Neuron (in vitro differentiated cells): Measurements from ENCODE around the gene TDO2.

Experiments
- H2AFZ ChIP-seq: one replicate; pipeline ENCODE4 v1.6.1; 2013; ENCODE audit warnings: low read depth, mild to moderate bottlenecking, inconsistent platforms, low read length, moderate library complexity
- H3K27me3 ChIP-seq: one replicate; pipeline ENCODE4 v1.6.1; 2013; ENCODE audit warnings: low read length; ENCODE audit not compliant: insufficient read depth
- H3K36me3 ChIP-seq: one replicate; pipeline ENCODE4 v1.6.1; 2013; ENCODE audit warnings: low read length; ENCODE audit not compliant: insufficient read depth
- H3K4me1 ChIP-seq: one replicate; pipeline ENCODE4 v1.6.1; 2013; ENCODE audit warnings: low read length; ENCODE audit not compliant: insufficient read depth
- H3K4me3 ChIP-seq: 2 replicates; pipeline ENCODE4 v1.5.1; 2013; ENCODE audit warnings: mild to moderate bottlenecking, low read length, moderate library complexity
- H3K9me3 ChIP-seq: one replicate; pipeline ENCODE4 v1.6.1; 2013; ENCODE audit warnings: low read length

The TDO2 gene

DNA sequence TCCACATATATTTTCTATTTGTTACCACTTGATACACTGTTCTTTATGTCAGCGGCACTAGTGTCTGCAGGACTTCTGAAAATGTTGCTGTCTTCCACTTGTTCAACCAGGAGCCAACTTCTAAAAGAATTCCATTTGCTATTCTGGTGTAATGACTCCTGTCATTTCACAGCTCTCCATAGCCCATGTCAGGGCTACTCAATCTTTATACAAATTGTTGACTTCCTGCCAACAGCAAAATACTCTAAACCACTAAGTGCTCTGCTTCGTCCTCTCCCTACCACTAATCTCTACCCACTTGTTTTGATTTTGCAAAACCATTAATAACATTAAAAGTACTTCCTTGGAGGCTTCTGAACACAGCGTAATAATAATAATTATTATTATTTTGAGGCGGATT is 43.0 kb downstream of the TDO2 start:
- H3K4me1 ChIP-seq = no peaks in the 10 kb centered on the region
- no peaks in the 10 kb centered on the region for H3K36me3 ChIP-seq
- H3K9me3 ChIP-seq = no peaks in the 10 kb centered on the region
- no peaks in the 10 kb centered on the region for H3K27me3 ChIP-seq
- no peak overlapping the region for H3K4me3 ChIP-seq
- H2AFZ ChIP-seq = no peak overlapping the region

DNA sequence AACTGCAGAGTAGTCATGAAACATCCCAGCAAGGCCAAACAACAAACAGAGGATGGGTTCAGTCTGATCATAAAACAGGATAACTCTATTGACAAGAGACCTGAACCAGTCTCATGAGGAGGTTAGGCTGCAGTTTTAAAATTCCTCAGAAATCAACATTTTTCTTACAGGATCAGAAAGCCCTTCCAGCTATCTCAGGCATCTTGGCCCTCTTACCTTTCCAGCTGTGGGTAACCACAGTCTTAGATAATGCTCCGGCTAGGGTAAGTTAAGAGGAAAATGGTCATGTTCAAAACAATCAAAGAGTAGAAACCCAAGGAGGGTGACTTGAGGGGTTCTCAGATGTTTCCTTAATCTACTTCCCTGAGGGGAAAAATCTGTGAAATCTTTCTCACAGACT is 45.0 kb downstream of the TDO2 start:
- Histone ChIP-seq H3K9me3 (peaks cover 2% of the 10 kb centered on the region), H3K4me1 (no peaks in the 10 kb centered on the region), H3K27me3 (no peaks in the 10 kb centered on the region), H3K4me3 (no peak overlapping the region), H2AFZ (no peak overlapping the region), H3K36me3 (no peaks in the 10 kb centered on the region)

DNA sequence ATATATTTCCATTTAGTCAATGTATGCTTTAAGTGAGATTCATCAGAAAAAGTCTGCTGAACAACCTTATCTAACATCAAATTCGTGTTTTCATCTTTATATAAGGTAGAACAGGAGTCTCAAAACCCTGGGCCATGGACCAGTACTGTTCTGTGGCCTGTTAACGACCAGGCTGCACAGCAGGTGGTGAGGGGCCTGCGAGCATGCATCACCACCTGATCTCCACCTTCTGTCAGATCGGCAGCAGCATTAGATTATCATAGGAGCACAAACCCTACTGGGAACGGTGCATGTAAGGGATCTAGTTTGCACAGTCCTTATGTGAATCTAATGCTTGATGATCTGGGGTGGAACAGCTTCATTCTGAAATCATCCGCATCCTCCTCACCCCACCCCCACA is 47.0 kb downstream of the TDO2 start:
- no peaks in the 10 kb centered on the region for H3K4me1 ChIP-seq
- peaks cover 2% of the 10 kb centered on the region for H3K9me3 ChIP-seq
- H2AFZ ChIP-seq = no peak overlapping the region
- H3K36me3 ChIP-seq = no peaks in the 10 kb centered on the region
- no peaks in the 10 kb centered on the region for H3K27me3 ChIP-seq
- no peak overlapping the region for H3K4me3 ChIP-seq

GRCh38 chr4:155952501-155952901 is 49.0 kb downstream of the TDO2 start:
- H3K4me3 ChIP-seq = no peak overlapping the region
- peaks cover 2% of the 10 kb centered on the region for H3K9me3 ChIP-seq
- no peaks in the 10 kb centered on the region for H3K36me3 ChIP-seq

GRCh38 chr4:155953151-155954117 is 49.9 kb downstream of the TDO2 start, which contains the start of gene CTSO:
TSS of gene CTSO (minus strand) at chr4:155953866. CDS start at chr4:155953847, 19 bp downstream.
- Histone ChIP-seq H2AFZ (peak within 1 kb of the TSS; percentile 28), H3K27me3 (no peaks in the 10 kb centered on the region), H3K36me3 (no peaks in the 10 kb centered on the region), H3K4me1 (no peaks in the 10 kb centered on the region), H3K9me3 (peaks cover 2% of the 10 kb centered on the region), H3K4me3 (peak within 1 kb of the TSS; percentile 30)

More at GRCh38 chr4:155952501-155952901, 49.0 kb downstream of the TDO2 start:
- Histone ChIP-seq H2AFZ (peak overlapping the region; percentile 36), H3K27me3 (no peaks in the 10 kb centered on the region), H3K4me1 (no peaks in the 10 kb centered on the region)

- Histone ChIP-seq H3K36me3 (no peaks in the 10 kb centered on the region), H3K4me1 (no peaks in the 10 kb centered on the region), H3K9me3 (peaks cover 2% of the 10 kb centered on the region), H3K4me3 (no peak overlapping the region), H3K27me3 (no peaks in the 10 kb centered on the region), H2AFZ (no peak overlapping the region)
Observed at GRCh38 chr4:155954118-155954685, 50.7 kb downstream of the TDO2 start.

- peaks cover 2% of the 10 kb centered on the region for H3K9me3 ChIP-seq
- H3K27me3 ChIP-seq = no peaks in the 10 kb centered on the region
- no peak overlapping the region for H2AFZ ChIP-seq
- no peaks in the 10 kb centered on the region for H3K36me3 ChIP-seq
- no peak overlapping the region for H3K4me3 ChIP-seq
- no peaks in the 10 kb centered on the region for H3K4me1 ChIP-seq
Observed at GRCh38 chr4:155954939-155955338, 51.4 kb downstream of the TDO2 start.

DNA sequence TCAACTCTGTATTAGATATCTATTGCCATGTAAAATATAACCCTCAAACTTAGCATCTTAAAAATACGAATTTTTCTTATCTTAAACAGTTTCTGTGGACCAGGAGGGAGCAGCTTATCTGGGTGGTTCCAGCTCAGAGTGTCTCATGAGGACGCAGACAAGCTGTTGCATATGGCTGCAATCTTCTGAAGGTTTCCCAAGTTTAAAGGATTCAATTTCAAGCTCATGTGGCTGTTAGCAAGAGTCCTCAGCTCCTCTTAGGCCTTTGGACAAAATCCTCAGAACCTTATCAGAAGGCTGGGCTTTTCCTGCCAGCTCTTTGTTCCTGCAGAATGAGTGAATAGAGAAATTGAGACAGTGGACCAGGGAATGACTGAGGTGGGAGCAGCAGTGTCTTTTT is 53.0 kb downstream of the TDO2 start:
- Histone ChIP-seq H3K9me3 (peaks cover 2% of the 10 kb centered on the region), H3K36me3 (no peaks in the 10 kb centered on the region), H3K4me1 (peaks cover 3% of the 10 kb centered on the region), H3K4me3 (no peak overlapping the region), H3K27me3 (no peaks in the 10 kb centered on the region), H2AFZ (no peak overlapping the region)

GRCh38 chr4:155959417-155959816 is 55.9 kb downstream of the TDO2 start:
- Histone ChIP-seq H3K27me3 (no peaks in the 10 kb centered on the region), H3K4me3 (no peak overlapping the region), H3K9me3 (no peaks in the 10 kb centered on the region), H3K4me1 (peaks cover 3% of the 10 kb centered on the region), H2AFZ (no peak overlapping the region), H3K36me3 (no peaks in the 10 kb centered on the region)

DNA sequence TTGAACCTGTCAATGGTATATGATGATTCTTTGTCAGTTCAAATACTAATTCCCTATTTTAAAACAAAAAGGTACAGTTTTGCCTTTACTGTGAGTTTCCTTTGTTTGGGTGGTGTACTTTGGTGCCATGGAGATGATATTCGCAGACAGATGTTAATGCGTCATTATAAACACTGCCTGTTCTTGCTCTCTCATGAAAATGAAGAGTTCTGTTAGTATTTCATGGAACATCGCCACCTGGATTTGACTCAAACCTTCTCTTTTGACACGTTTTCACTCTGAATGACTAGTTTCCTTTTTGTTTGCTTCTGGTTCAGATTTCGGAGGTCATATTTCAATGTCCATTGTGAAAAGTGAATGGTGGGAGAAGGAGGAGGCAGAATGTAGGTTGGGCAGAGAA is 57.0 kb downstream of the TDO2 start:
- H3K36me3 ChIP-seq = no peaks in the 10 kb centered on the region
- H2AFZ ChIP-seq = peak overlapping the region; percentile 13
- no peaks in the 10 kb centered on the region for H3K27me3 ChIP-seq

GRCh38 chr4:155961575-155961974 is 58.1 kb downstream of the TDO2 start:
- H3K36me3 ChIP-seq = no peaks in the 10 kb centered on the region
- peaks cover 3% of the 10 kb centered on the region for H3K4me1 ChIP-seq
- no peaks in the 10 kb centered on the region for H3K9me3 ChIP-seq

More for the DNA sequence above, 57.0 kb downstream of the TDO2 start:
- Histone ChIP-seq H3K4me1 (peaks cover 3% of the 10 kb centered on the region), H3K9me3 (no peaks in the 10 kb centered on the region), H3K4me3 (no peak overlapping the region)

GRCh38 chr4:155962767-155963166 is 59.3 kb downstream of the TDO2 start:
- H3K36me3 ChIP-seq = no peaks in the 10 kb centered on the region
- no peaks in the 10 kb centered on the region for H3K9me3 ChIP-seq
- H3K27me3 ChIP-seq = no peaks in the 10 kb centered on the region
- H3K4me3 ChIP-seq = no peak overlapping the region
- H2AFZ ChIP-seq = no peak overlapping the region
- H3K4me1 ChIP-seq = peaks cover 9% of the 10 kb centered on the region

More at GRCh38 chr4:155961575-155961974, 58.1 kb downstream of the TDO2 start:
- H3K4me3 ChIP-seq = no peak overlapping the region
- no peak overlapping the region for H2AFZ ChIP-seq
- H3K27me3 ChIP-seq = no peaks in the 10 kb centered on the region
